GM23248 (cell line): ENCODE measurements around the gene RNF40. TPM values are rescaled to one million over a fixed set of nuclear protein-coding genes. Genes with fewer than 3 reads are reported as not detected.
A peak's percentile ranks its signal among the peaks of the same experiment; 100 is the strongest.

ENCODE experiments used
- DNase-seq: peaks from one replicate; pipeline ENCODE4 v3.0.0-alpha.2; 2015
- H2AFZ ChIP-seq: fragments of 200-600 bp; sonication (generic); 2 replicates; pipeline ENCODE4 v1.6.1; 2016; ENCODE audit warnings: antibody characterized with exemption
- H3F3A ChIP-seq: fragments of 200-600 bp; sonication (generic); 2 replicates; pipeline ENCODE4 v1.6.1; 2016; ENCODE audit warnings: mild to moderate bottlenecking, antibody characterized with exemption, mixed run types; ENCODE audit not compliant: insufficient read depth
- H3K27ac ChIP-seq: fragments of 200-600 bp; sonication (generic); 2 replicates; pipeline ENCODE4 v1.5.1; 2016; ENCODE audit warnings: mild to moderate bottlenecking
- H3K27me3 ChIP-seq: fragments of 200-600 bp; sonication (generic); replicated peaks from 2 replicates; pipeline ENCODE4 v1.6.1; 2016; ENCODE audit warnings: mild to moderate bottlenecking; ENCODE audit not compliant: insufficient read depth
- H3K36me3 ChIP-seq: fragments of 200-600 bp; sonication (generic); 2 replicates; pipeline ENCODE4 v1.6.1; 2016; ENCODE audit warnings: low read depth, mild to moderate bottlenecking
- H3K4me1 ChIP-seq: fragments of 200-600 bp; sonication (generic); 2 replicates; pipeline ENCODE4 v1.6.1; 2016; ENCODE audit warnings: mild to moderate bottlenecking; ENCODE audit not compliant: insufficient read depth
- H3K4me2 ChIP-seq: fragments of 200-600 bp; sonication (generic); one replicate; pipeline ENCODE4 v1.6.1; 2016; ENCODE audit warnings: mild to moderate bottlenecking; ENCODE audit not compliant: unreplicated experiment
- H3K4me3 ChIP-seq: fragments of 200-600 bp; sonication (generic); 2 replicates; pipeline ENCODE4 v1.5.1; 2016; ENCODE audit warnings: mild to moderate bottlenecking
- H3K79me2 ChIP-seq: fragments of 200-600 bp; sonication (generic); 2 replicates; pipeline ENCODE4 v1.6.1; 2016; ENCODE audit warnings: mild to moderate bottlenecking; ENCODE audit not compliant: insufficient read depth
- H3K9ac ChIP-seq: fragments of 200-600 bp; sonication (generic); 2 replicates; pipeline ENCODE4 v1.6.1; 2016; ENCODE audit warnings: mild to moderate bottlenecking
- H3K9me2 ChIP-seq: fragments of 200-600 bp; sonication (generic); 2 replicates; pipeline ENCODE4 v1.6.1; 2016; ENCODE audit warnings: mixed run types, mild to moderate bottlenecking, moderate library complexity; ENCODE audit not compliant: insufficient read depth
- H3K9me3 ChIP-seq: fragments of 200-600 bp; sonication (generic); one replicate; pipeline ENCODE4 v1.6.1; 2017; ENCODE audit warnings: low read depth
- H4K20me1 ChIP-seq: fragments of 200-600 bp; sonication (generic); 2 replicates; pipeline ENCODE4 v1.6.0; 2016; ENCODE audit not compliant: insufficient read depth
- EZH2 ChIP-seq: fragments of 200-600 bp; sonication (generic); IDR thresholded peaks from 2 replicates; pipeline ENCODE4 v1.6.1; 2018; ENCODE audit warnings: antibody characterized with exemption, mild to moderate bottlenecking; ENCODE audit not compliant: insufficient read depth, poor library complexity, severe bottlenecking
- EZH2phosphoT487 ChIP-seq: fragments of 200-600 bp; sonication (generic); IDR thresholded peaks from 2 replicates; pipeline ENCODE4 v1.6.1; 2018; ENCODE audit warnings: antibody characterized with exemption, moderate library complexity, mild to moderate bottlenecking, low read depth; ENCODE audit not compliant: insufficient read depth
- WGBS, 2 experiments: methylation state at CpG; one replicate each; pipeline ENCODE4 v1.1.6; 2015 to 2017; ENCODE audit warnings: low lambda C conversion rate in 2 of 2, low coverage in 1 of 2; ENCODE audit errors: missing lambda C conversion rate in 2 of 2; 5-methylcytosine and 5-hydroxymethylcytosine counted together
- in situ Hi-C: fragments of 300-500 bp; cut with MboI; formaldehyde crosslinking; loops from 2 replicates; pipeline ENCODE4 v1.15.0; 2020
- polyA plus RNA-seq: library from polyadenylated mRNA; unstranded; fragments of >200 nt; fragmentation: Nextera tagmentation; extraction: Ambion mirVana; gene quantifications from 2 replicates; pipeline ENCODE4 v1.2.1, GENCODE V29; 2016
- total RNA-seq: library from RNA; depleted of rRNA; stranded (reverse); fragments of >200 nt; shearing (Covaris generic); gene quantifications from 2 replicates; pipeline ENCODE4 v1.2.3, GENCODE V29; 2014

RNF40 gene
- total and polyA plus RNA-seq, 2 experiments from 2014 or later, result 71.2 to 97.9 TPM

- H3K9me2 ChIP-seq, result no peaks in the 10 kb centered on the region
- H3K27me3 ChIP-seq, result no peaks in the 10 kb centered on the region
- H3K9me3 ChIP-seq, result no peaks in the 10 kb centered on the region
- in situ Hi-C loops, result no loop called here
- no peaks in the 10 kb centered on the region for H3F3A ChIP-seq
- H2AFZ ChIP-seq, result no peak overlapping the region
- no peaks in the 10 kb centered on the region for H4K20me1 ChIP-seq
- H3K4me3 ChIP-seq, result no peak overlapping the region
- no peak overlapping the region for H3K27ac ChIP-seq
- H3K4me2 ChIP-seq, result no peak overlapping the region
- no peak overlapping the region for H3K9ac ChIP-seq
- TF ChIP-seq EZH2 (no peak), EZH2phosphoT487 (no peak)
- no peaks in the 10 kb centered on the region for H3K36me3 ChIP-seq
- 77 to 86% methylated on average over 7 to 18 of the region's 18 CpGs for WGBS, 2 experiments
- no peaks in the 10 kb centered on the region; the same call in 1 of the 2 replicates for H3K4me1 ChIP-seq
- no peak for DNase-seq
- peaks cover 32% of the 10 kb centered on the region for H3K79me2 ChIP-seq
Observed at GRCh38 chr16:30784215-30784614, 22.1 kb downstream of the RNF40 start.

GRCh38 chr16:30785126-30786106 is 23.3 kb downstream of the RNF40 start:
- Histone ChIP-seq H3K36me3 (no peaks in the 10 kb centered on the region), H4K20me1 (no peaks in the 10 kb centered on the region), H3K9me3 (no peaks in the 10 kb centered on the region), H3K9ac (peak overlapping the region; percentile 93), H3K4me3 (peak overlapping the region; percentile 90), H3F3A (no peaks in the 10 kb centered on the region), H2AFZ (0 out of 2 replicates have a peak overlapping the region, but pooled peaks have one; percentile 22), H3K9me2 (no peaks in the 10 kb centered on the region), H3K79me2 (peaks cover 32% of the 10 kb centered on the region), H3K4me2 (peak overlapping the region; percentile 98), H3K27me3 (no peaks in the 10 kb centered on the region), H3K4me1 (no peaks in the 10 kb centered on the region; the same call in 1 of the 2 replicates), H3K27ac (peak overlapping the region; percentile 52)
- in situ Hi-C loops, result no loop called here
- TF ChIP-seq EZH2phosphoT487 (no peak), EZH2 (no peak)
- 86 to 87% methylated on average over 7 of the region's 7 CpGs for WGBS, 2 experiments
- DNase-seq, result peak; percentile 29

DNA sequence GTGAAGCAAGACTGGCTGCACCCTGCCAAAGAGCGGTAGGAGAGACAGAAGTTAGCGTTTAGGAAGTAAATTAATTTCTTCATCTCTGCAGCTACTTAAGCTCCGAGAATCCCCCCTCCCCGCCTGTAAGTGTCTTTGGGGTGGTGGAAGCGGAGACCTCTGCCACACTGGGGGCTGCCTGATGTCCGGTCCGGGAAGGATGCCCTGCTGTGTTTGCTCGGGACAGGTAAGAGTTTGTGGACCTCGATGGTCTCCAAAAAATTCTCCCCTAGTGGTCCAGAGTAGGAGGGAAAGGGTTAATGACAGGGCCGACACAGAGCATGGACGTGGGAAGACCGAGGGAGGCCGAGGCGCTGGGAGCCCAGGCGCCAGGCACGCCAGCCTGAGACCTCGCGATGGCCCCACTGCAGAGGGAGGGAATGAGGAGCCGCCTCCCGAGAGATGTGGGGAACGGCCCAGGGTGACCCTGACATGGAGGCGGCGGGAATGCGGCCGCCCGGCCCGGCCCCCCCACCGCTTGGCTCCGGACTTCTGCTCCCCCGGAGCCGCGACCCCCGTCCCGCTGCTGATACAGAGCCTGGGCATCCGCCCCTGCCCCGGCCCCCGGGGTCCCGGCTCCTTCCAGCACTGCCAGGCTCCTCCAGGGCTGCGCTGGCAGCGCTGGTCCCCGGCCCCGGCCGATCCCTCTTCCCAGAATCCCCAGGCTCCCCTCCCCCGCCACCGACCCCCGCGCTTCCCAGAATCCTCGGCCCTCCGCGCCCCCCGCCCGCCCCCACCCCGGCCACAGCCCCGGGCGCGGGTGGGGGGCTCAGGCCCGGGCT is 24.2 kb downstream of the RNF40 start:
- 6 to 7% methylated on average over 15 to 36 of the region's 57 CpGs for WGBS, 2 experiments
- H2AFZ ChIP-seq, result peak overlapping the region; percentile 100; the same call in 1 of the 2 replicates
- DNase-seq, result peak; percentile 95
- no peaks in the 10 kb centered on the region; the same call in 1 of the 2 replicates for H3K4me1 ChIP-seq
- no peaks in the 10 kb centered on the region for H3K9me3 ChIP-seq
- H4K20me1 ChIP-seq, result no peaks in the 10 kb centered on the region
- H3K27ac ChIP-seq, result peak overlapping the region; percentile 52
- in situ Hi-C loops, result no loop called here
- peak overlapping the region; percentile 93 for H3K9ac ChIP-seq
- H3K4me2 ChIP-seq, result peak overlapping the region; percentile 98
- TF ChIP-seq EZH2 (no peak), EZH2phosphoT487 (no peak)
- H3K27me3 ChIP-seq, result no peaks in the 10 kb centered on the region
- H3K9me2 ChIP-seq, result no peaks in the 10 kb centered on the region
- H3K36me3 ChIP-seq, result no peaks in the 10 kb centered on the region
- H3F3A ChIP-seq, result no peaks in the 10 kb centered on the region
- H3K79me2 ChIP-seq, result peaks cover 32% of the 10 kb centered on the region
- peak overlapping the region; percentile 90 for H3K4me3 ChIP-seq
